ENCODE measurements around the gene FKBP4. TPM values are rescaled to one million over a fixed set of nuclear protein-coding genes. Genes with fewer than 3 reads are reported as not detected.

The FKBP4 gene
- total RNA-seq, 1 experiment from 2014 or later = 118 TPM

DNA sequence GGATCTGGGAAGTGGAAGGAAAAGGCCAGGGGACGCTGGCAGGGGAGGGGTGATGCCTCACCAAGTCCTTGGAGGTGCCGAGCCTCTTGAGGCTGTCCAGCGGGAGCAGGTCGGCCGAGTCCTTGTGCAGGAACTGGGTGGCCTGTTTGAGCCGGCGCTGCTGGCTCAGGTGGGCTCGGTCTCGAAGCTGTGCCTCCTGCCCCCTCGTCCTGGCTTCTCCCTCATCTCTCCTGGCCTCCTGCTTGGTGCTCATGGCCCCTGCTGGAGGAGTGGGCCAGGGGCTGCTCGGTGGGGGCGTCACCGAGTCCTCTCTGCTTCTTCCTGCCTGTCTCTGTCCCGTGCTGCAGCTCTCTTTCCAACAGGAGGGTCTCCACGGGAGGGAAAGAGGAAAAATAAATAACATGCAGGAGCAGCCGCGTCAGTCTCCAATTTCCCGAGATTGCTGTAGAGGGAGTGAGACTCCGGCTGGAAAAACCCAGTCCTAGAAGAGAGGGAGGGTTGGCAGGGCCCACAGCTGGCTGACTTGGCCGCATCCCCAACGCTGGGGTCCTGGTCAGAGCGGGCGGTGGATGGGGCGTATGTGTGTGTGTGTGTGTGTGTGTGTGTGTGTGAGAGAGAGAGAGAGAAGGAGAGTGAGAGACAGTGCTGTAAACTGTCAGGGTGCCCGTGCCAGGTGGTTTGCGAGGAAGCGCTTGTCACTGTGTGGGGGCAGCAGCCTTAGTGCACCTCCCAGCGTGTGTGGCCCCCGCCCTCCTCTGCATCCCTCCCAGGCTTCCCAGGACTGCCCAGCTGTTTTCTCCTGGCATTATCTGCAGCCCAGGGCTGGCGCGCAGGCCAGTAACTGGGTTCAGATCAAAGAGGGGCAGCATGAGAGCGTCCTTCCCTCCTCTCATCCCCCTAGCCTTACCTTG, 40.1 kb downstream of the FKBP4 start, which contains the start of gene NRIP2:
TSS of gene NRIP2 (minus strand) at position 455 of the 911 bp plus-strand sequence. CDS start at position 403, 52 bp downstream.
- no peak within 1 kb of the TSS for H3K27ac Mint-ChIP-seq (ENCODE audit: unreplicated experiment)
- peaks cover 5% of the 10 kb centered on the region for H3K27me3 Mint-ChIP-seq (ENCODE audit: insufficient read depth, unreplicated experiment)
- DNase-seq = no peak
- intact Hi-C loops (cut with micrococcal nuclease; ENCODE audit: unreplicated experiment) = no loop called here
- H3K9me3 Mint-ChIP-seq (ENCODE audit: unreplicated experiment) = no peaks in the 10 kb centered on the region
- no peaks in the 10 kb centered on the region for H3K4me1 Mint-ChIP-seq (ENCODE audit: low read depth, unreplicated experiment)
- H3K36me3 Mint-ChIP-seq (ENCODE audit: insufficient read depth, unreplicated experiment) = peaks cover 10% of the 10 kb centered on the region
- H3K4me3 Mint-ChIP-seq (ENCODE audit: unreplicated experiment) = no peak within 1 kb of the TSS
- ChIA-PET POLR2A (no interaction called here), CTCF (no interaction called here)
- H3K9me3 ChIP-seq = no peaks in the 10 kb centered on the region; the same call in 1 of the 2 replicates
- H3K27me3 ChIP-seq (replicated peaks; ENCODE audit: control insufficient read depth, insufficient read depth, low read length) = no peaks in the 10 kb centered on the region
- H3K4me3 ChIP-seq (ENCODE audit: low read depth, low read length) = no peak within 1 kb of the TSS
- no TSS peak for BruUV-seq (replicated peaks)
- no peaks in the 10 kb centered on the region for H3K4me1 ChIP-seq
- no peaks in the 10 kb centered on the region for H3K36me3 ChIP-seq (ENCODE audit: control insufficient read depth, insufficient read depth, low read length)
- TF ChIP-seq, protein P1, sequence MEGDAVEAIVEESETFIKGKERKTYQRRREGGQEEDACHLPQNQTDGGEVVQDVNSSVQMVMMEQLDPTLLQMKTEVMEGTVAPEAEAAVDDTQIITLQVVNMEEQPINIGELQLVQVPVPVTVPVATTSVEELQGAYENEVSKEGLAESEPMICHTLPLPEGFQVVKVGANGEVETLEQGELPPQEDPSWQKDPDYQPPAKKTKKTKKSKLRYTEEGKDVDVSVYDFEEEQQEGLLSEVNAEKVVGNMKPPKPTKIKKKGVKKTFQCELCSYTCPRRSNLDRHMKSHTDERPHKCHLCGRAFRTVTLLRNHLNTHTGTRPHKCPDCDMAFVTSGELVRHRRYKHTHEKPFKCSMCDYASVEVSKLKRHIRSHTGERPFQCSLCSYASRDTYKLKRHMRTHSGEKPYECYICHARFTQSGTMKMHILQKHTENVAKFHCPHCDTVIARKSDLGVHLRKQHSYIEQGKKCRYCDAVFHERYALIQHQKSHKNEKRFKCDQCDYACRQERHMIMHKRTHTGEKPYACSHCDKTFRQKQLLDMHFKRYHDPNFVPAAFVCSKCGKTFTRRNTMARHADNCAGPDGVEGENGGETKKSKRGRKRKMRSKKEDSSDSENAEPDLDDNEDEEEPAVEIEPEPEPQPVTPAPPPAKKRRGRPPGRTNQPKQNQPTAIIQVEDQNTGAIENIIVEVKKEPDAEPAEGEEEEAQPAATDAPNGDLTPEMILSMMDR (IDR thresholded peaks at IDR 0.05; ENCODE audit: insufficient read depth in 1 of 2, low read depth in 1 of 2, low read length in 1 of 2, severe bottlenecking in 1 of 2, unreplicated experiment in 1 of 2) = no peak

DNA sequence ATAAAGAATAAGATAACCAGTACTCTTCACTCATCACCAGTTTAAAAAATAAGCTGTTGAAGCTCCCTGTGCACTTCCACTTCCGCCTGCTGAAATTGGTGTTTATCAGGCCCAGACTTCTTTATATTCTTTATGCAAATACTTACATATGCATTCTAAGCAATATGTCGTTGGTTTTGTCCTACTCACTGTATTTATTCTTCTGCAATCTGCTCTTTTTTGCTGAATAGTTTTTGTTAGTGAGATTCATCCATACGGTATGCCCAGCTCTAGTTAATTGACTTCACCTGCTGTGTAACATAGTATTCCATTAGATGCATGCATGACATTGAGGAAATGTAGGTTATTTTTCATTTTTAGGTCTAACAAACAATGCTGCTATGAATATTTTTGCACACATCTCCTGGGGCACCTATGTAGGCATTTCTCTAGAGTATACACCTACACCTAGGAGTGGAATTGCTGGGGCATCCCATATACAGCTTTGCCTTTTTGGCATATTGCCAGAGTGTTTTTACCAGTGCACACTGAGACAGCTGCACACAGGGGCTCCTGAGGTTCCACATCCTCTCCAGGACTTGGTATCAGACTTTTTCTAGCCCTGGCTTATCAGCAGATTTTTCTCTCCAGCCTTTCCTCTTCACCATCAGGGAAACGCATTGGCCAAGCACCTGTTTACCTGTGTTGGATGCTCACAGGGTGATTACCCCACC, 41.1 kb downstream of the FKBP4 start:
- no peaks in the 10 kb centered on the region for H3K36me3 ChIP-seq (ENCODE audit: control insufficient read depth, insufficient read depth, low read length)
- Mint-ChIP-seq H3K4me1 (ENCODE audit: low read depth, unreplicated experiment) (no peaks in the 10 kb centered on the region), H3K27ac (ENCODE audit: unreplicated experiment) (no peak overlapping the region), H3K27me3 (ENCODE audit: insufficient read depth, unreplicated experiment) (peaks cover 5% of the 10 kb centered on the region), H3K36me3 (ENCODE audit: insufficient read depth, unreplicated experiment) (peaks cover 5% of the 10 kb centered on the region), H3K4me3 (ENCODE audit: unreplicated experiment) (no peak overlapping the region), H3K9me3 (ENCODE audit: unreplicated experiment) (no peaks in the 10 kb centered on the region)
- no peak for DNase-seq
- POLR2A ChIA-PET = no interaction called here
- BruUV-seq (replicated peaks) = no TSS peak
- no peak overlapping the region for H3K4me3 ChIP-seq (ENCODE audit: low read depth, low read length)
- no peaks in the 10 kb centered on the region for H3K4me1 ChIP-seq
- CTCF ChIA-PET = interaction anchor here (1.1 kb wide), 1 partner anchor 198 kb away, joined by 3 read pairs; no protein-coding TSS in a partner anchor
- intact Hi-C loops (cut with micrococcal nuclease; ENCODE audit: unreplicated experiment) = no loop called here
- H3K27me3 ChIP-seq (replicated peaks; ENCODE audit: control insufficient read depth, insufficient read depth, low read length) = no peaks in the 10 kb centered on the region
- H3K9me3 ChIP-seq = no peaks in the 10 kb centered on the region; the same call in 1 of the 2 replicates
- TF ChIP-seq, protein P1 (IDR thresholded peaks at IDR 0.05; ENCODE audit: insufficient read depth in 1 of 2, low read depth in 1 of 2, low read length in 1 of 2, severe bottlenecking in 1 of 2, unreplicated experiment in 1 of 2) = no peak

DNA sequence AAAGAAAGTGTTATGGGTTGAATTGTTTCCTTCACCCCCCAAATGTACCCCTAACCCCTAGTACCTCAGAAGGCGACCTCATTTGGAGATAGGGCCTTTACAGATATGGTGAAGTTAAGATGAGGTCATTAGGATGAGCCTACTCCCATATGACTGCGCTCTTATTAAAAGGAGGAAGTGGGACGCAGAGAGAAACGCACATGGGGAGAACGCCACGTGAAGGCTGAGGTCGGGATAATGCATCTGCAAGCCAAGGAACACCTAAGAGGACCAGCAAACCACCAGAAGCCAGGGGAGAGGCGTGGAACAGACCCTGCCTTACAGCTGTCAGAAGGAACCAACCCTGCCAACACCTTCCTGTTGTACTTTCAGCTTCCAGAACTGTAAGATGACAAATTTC, 41.8 kb downstream of the FKBP4 start:
- CTCF ChIA-PET = interaction anchor here (1.1 to 2.1 kb wide), 2 partner anchors 198 to 205 kb away, joined by 3 to 6 read pairs; no protein-coding TSS in a partner anchor
- intact Hi-C loops (cut with micrococcal nuclease; ENCODE audit: unreplicated experiment) = no loop called here
- no peaks in the 10 kb centered on the region for H3K9me3 Mint-ChIP-seq (ENCODE audit: unreplicated experiment)
- H3K4me1 ChIP-seq = no peaks in the 10 kb centered on the region
- H3K27ac Mint-ChIP-seq (ENCODE audit: unreplicated experiment) = no peak overlapping the region
- peaks cover 3% of the 10 kb centered on the region for H3K36me3 Mint-ChIP-seq (ENCODE audit: insufficient read depth, unreplicated experiment)
- no peak for DNase-seq
- H3K27me3 ChIP-seq (replicated peaks; ENCODE audit: control insufficient read depth, insufficient read depth, low read length) = no peaks in the 10 kb centered on the region
- POLR2A ChIA-PET = no interaction called here
- H3K4me3 ChIP-seq (ENCODE audit: low read depth, low read length) = no peak overlapping the region
- H3K4me3 Mint-ChIP-seq (ENCODE audit: unreplicated experiment) = no peak overlapping the region
- H3K36me3 ChIP-seq (ENCODE audit: control insufficient read depth, insufficient read depth, low read length) = no peaks in the 10 kb centered on the region
- TF ChIP-seq, protein P1 (IDR thresholded peaks at IDR 0.05; ENCODE audit: insufficient read depth in 1 of 2, low read depth in 1 of 2, low read length in 1 of 2, severe bottlenecking in 1 of 2, unreplicated experiment in 1 of 2) = no peak
- no peaks in the 10 kb centered on the region for H3K4me1 Mint-ChIP-seq (ENCODE audit: low read depth, unreplicated experiment)
- H3K27me3 Mint-ChIP-seq (ENCODE audit: insufficient read depth, unreplicated experiment) = peaks cover 5% of the 10 kb centered on the region
- BruUV-seq (replicated peaks) = no TSS peak
- no peaks in the 10 kb centered on the region; the same call in 1 of the 2 replicates for H3K9me3 ChIP-seq
